ENCODE results near the gene PADI3.

GRCh38 chr1:17277511-17278159 lies 28.7 kb downstream of the PADI3 start:
- TF ChIP-seq POLR2A (IDR thresholded peaks at IDR 0.05): no peak
- TF ChIP-seq, protein P1, sequence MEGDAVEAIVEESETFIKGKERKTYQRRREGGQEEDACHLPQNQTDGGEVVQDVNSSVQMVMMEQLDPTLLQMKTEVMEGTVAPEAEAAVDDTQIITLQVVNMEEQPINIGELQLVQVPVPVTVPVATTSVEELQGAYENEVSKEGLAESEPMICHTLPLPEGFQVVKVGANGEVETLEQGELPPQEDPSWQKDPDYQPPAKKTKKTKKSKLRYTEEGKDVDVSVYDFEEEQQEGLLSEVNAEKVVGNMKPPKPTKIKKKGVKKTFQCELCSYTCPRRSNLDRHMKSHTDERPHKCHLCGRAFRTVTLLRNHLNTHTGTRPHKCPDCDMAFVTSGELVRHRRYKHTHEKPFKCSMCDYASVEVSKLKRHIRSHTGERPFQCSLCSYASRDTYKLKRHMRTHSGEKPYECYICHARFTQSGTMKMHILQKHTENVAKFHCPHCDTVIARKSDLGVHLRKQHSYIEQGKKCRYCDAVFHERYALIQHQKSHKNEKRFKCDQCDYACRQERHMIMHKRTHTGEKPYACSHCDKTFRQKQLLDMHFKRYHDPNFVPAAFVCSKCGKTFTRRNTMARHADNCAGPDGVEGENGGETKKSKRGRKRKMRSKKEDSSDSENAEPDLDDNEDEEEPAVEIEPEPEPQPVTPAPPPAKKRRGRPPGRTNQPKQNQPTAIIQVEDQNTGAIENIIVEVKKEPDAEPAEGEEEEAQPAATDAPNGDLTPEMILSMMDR (IDR thresholded peaks at IDR 0.05): no peak

Measured in heart left ventricle (tissue), 13 donors.